Measurements from ENCODE around the gene RMND5A.
"Not testable (repeated sequence)": the region's sequence is repeated elsewhere in the genome, so short reads cannot be mapped to it uniquely, and the experiment has no call there.

The RMND5A gene

GRCh38 chr2:86719637-86720539, at the start of gene RMND5A:
Gene RMND5A, plus strand, starts transcription at chr2:86720291. Its CDS starts 377 bp downstream, at chr2:86720668.
- DNase-seq, result peak; percentile 94

DNA sequence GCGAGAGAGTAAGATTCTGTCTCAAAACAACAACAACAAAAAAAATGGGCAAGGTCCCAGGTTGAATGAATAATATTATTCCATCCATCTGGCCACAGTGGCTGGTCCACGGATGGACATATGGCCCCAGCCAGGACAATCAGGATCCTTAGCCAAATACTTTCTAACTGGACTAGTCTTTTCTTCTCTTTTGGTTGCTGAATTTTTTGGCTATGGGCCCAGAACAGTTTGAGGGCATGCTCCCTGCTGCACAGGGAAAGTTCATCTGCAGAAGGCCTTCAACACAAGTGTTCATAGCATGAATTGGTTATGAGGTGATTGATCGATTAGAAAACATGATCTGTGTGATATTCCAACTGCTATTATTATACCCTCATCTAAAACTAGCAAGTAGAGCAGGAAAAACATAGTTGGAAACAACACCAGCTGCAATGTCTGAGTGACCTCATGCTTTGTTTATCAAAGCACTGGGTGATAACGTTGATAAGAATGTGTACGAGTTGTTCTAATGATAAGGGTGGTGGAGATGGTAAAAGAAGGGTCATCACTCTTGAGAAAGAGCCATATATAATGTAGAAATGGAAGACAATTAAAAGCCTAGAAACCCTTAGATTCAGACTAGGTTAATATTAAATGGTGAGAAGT, 48.6 kb upstream of the RMND5A start:
- no peak for DNase-seq

- no peak for DNase-seq
Observed at GRCh38 chr2:86672027-86672545, 48.0 kb upstream of the RMND5A start.

DNA sequence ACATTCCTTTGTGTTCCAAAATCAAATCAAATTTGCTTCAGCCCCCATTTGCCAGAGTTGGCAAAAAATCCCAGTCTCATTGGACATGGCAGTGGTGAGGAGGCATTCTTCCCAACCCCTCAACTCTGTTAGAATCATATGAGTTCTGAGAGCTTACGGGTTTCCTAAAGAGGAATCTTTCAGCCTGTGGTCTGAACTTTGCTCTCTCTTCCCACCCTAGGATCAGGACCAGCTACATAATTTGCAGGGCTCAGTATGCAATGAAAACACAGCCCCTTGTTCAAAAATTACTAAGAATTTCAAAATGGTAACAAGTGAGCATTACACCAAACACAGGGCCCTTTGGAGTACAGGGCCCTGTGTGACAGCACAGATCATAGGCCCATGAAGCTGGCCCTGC, 47.1 kb upstream of the RMND5A start:
- DNase-seq, result no peak

DNA sequence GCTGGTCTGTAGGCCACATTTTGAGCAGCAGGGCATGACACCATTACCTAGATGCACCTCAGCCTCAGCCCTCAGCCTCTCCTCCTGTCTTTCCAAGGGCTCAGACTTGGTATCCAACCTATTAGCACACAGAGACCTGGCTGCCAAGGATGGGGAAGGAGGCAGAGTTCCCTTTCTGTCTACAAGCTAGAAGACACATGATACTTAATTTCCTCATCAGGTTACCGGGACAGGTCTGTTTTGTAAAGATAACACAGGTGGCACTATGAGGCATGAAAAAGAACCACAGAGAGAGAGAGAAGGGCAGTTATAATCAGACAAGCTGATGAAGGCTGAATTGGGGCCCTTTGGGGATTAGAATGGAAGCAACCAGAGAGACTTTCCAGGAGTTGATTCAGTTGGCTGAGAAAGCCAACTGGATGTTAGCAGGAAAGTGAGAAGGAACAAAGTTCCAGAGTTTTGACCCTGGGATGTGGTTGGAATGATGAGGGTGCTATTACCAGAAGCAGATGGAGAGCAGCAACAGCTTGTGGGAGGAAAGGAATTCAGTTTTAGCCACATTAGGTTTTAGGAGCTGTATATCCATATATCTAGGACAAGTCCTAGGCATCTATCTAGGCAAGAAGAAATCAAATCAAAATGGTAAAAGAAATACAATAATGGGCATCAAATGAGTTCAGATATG, 46.0 kb upstream of the RMND5A start:
- DNase-seq, result no peak

- no peak for DNase-seq
Observed at GRCh38 chr2:86675104-86675503, 45.0 kb upstream of the RMND5A start.

- peak; percentile 28 for DNase-seq
Observed at GRCh38 chr2:86675511-86676015, 44.5 kb upstream of the RMND5A start.

DNA sequence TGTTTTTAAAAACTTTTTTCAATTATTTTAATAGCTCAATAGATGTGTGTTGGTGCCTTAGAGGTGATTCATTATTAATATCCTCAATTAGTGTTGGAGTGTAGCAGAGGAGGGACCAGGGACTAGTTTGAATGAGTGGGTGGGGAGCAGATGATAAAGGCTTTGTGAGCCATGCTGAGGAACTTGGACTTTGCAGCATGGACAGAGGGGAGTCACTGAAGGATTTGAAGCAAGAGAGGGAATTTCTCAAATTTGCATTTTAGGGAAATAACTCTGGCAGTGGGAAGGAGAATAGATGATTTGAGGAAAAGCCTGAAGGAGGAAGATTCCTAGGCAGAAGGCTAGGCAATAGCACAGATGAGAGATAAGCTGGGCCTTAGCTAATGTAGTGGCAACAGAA, 42.3 kb upstream of the RMND5A start:
- DNase-seq, result no peak

DNA sequence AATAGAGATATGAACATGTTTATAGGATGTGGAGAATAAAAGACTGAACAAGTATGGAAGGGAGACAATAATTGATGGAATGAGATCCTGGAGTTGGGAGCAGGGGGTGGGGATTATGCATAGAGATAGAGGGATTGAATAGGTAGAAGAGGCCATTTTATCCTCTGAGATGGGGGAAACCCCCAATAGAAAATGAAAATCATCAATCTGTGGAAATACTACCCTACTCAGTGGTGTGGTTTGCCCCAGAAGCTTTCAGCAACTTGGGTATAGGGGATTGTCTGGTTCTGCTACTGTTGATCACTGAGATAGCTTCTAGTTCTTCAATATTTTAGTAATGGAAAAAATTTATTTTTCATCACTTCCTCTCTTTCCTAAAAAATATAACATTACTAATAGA, 41.1 kb upstream of the RMND5A start:
- DNase-seq, result no peak

- DNase-seq, result no peak
Observed at GRCh38 chr2:86685351-86685750, 34.7 kb upstream of the RMND5A start.

DNA sequence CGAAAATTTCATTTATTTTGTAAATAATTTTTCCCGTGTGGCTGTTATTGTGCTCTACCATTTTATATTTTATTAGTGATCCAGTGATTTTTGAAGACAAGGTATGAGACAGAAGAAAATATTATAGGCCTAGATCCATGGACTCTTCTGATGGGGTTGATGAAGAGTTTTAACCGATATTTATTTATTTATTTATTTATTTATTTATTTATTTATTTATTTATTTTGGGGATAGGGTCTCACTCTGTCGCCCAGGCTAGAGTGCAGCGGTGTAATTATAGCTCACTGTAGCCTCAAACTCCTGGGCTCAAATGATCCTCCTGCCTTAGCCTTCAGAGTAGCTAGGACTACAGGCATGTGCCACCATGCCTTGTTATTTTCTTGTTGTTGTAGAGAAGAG, 33.6 kb upstream of the RMND5A start:
- DNase-seq, result no peak

DNA sequence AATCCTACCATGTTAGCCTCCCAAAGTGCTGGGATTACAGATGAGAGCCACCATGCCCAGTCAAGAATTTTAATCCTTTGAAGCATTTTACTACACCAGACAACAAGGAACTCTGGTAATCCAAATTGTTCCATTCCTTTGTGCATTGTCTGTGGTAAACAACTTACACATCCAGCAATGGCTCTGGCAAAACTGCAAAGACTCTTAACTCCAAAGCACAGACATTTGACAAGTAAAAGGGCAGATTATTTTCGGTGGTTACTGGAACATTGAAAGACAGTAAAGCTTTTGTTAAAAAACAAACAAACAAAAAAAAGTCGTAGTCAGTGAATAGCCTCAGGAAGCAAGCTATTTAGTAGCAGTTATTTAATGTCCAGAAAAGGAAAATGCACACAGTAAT, 33.2 kb upstream of the RMND5A start:
- no peak for DNase-seq

GRCh38 chr2:86695053-86695691, 24.9 kb upstream of the RMND5A start:
- no peak for DNase-seq

GRCh38 chr2:86697551-86698104, 22.5 kb upstream of the RMND5A start:
- DNase-seq, result no peak

GRCh38 chr2:86700690-86701089, 19.4 kb upstream of the RMND5A start:
- DNase-seq, result no peak

GRCh38 chr2:86703704-86704361, 16.3 kb upstream of the RMND5A start:
- no peak for DNase-seq

- no peak for DNase-seq
Observed at GRCh38 chr2:86704459-86704971, 15.6 kb upstream of the RMND5A start.

DNA sequence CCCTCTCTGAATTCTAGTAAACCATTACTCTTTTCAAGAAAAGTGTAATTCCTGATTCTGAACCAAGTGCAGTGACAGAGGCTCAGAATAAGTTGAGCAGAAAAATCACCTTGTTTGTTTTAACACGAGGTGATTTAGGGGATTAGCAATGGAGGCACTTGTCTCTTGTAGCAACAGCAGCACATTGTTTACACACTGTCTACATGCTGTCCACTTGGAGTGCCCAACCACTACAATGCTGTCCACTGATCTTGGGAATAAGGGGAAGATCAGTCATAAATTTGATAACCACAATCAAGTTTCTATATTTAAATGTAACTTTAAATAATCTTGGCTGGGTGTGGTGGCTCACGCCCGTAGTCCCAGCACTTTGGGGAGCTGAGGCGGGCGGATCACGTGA, 13.9 kb upstream of the RMND5A start:
- DNase-seq, result no peak

DNA sequence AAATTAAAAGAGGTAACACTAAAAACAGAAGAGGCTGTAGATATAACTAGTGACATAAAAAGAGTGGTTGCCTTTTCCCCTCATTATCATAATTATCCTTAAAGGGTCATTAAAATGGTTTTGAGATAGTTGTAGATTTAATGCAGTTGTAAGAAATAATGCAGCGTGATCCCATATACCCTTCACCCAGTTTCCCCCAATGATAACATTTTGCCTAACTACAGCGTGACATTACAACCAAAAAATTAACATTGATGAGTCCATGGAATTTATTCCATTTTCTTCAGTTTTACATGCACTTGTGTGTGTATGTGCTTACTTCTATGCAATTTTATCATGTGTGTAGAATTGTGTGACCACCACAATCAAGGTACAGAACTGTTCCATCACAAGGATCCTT, 13.2 kb upstream of the RMND5A start:
- no peak for DNase-seq

DNA sequence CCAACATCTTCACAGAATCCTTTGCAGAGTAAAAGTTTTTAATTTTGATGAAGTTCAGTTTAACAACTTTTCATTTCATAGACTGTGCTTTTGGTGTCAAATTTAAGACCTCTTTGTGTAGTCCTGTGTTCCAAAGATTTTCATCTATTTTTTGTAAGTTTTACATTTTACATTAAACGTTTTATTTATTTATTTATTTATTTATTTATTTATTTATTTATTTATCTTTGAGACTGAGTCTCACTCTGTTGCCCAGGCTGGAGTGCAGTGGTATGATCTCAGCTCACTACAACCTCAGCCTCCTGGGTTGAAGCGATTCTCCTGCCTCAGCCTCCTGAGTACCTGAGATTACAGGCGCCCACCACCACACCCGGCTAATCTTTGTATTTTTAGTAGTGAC, 12.0 kb upstream of the RMND5A start:
- DNase-seq, result not testable (repeated sequence)

GRCh38 chr2:86714579-86715173, 5.4 kb upstream of the RMND5A start:
- DNase-seq, result not testable (repeated sequence)
